ENCODE measurements around the gene RPL26. TPM values are rescaled to one million over a fixed set of nuclear protein-coding genes. Genes with fewer than 3 reads are reported as not detected.

RPL26 gene
- total and polyA plus RNA-seq, 2 donors (not counting 1 experiment from before 2014, with no cell fraction given): 2,663 to 4,116 TPM

DNA sequence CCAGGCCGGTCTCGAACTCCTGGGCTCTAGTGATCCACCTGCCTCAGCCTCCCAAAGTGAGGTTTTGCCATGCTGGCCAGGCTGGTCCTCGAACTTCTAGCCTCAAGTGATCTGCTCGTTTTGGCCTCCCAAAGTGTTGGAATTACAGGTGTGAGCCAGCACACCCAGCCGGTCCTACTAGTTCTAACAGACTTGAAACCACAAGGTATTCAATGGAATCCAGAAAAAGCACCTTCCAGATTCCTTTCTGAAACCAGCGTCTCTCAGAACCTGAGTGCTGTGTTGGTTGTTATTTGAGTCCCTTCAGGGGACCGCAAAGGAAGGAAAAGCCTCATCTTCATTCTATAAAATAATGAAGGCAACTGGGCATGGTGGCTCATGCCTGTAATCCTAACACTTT is 10.6 kb downstream of the RPL26 start:
- TF ChIP-seq, protein P1, sequence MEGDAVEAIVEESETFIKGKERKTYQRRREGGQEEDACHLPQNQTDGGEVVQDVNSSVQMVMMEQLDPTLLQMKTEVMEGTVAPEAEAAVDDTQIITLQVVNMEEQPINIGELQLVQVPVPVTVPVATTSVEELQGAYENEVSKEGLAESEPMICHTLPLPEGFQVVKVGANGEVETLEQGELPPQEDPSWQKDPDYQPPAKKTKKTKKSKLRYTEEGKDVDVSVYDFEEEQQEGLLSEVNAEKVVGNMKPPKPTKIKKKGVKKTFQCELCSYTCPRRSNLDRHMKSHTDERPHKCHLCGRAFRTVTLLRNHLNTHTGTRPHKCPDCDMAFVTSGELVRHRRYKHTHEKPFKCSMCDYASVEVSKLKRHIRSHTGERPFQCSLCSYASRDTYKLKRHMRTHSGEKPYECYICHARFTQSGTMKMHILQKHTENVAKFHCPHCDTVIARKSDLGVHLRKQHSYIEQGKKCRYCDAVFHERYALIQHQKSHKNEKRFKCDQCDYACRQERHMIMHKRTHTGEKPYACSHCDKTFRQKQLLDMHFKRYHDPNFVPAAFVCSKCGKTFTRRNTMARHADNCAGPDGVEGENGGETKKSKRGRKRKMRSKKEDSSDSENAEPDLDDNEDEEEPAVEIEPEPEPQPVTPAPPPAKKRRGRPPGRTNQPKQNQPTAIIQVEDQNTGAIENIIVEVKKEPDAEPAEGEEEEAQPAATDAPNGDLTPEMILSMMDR (conservative IDR thresholded peaks at IDR 0.05 in 1 of 2, IDR thresholded peaks at IDR 0.05 in 1 of 2; ENCODE audit: low read depth in 1 of 2, low read length in 2 of 2): no peak
- no peak for TF ChIP-seq EZH2 (IDR thresholded peaks at IDR 0.05; ENCODE audit: low read length, missing control alignments)
- H3K36me3 ChIP-seq (ENCODE audit: control insufficient read depth, insufficient read depth, low read length): peaks cover 5% of the 10 kb centered on the region
- DNase-seq (ENCODE audit: low read depth in 2 of 2): no peak
- H3K9me3 ChIP-seq (ENCODE audit: control insufficient read depth, insufficient read depth, low read depth, low read length): no peaks in the 10 kb centered on the region
- no peak overlapping the region for H3K27ac ChIP-seq (ENCODE audit: insufficient read depth, low read length)
- no peak overlapping the region for H3K9ac ChIP-seq (ENCODE audit: insufficient read depth, low read length)
- H3K4me1 ChIP-seq (ENCODE audit: control insufficient read depth, extremely low read depth, insufficient read depth, low read length): no peaks in the 10 kb centered on the region
- H4K20me1 ChIP-seq (ENCODE audit: control insufficient read depth, extremely low read depth, insufficient read depth, low read length): no peaks in the 10 kb centered on the region
- no peak overlapping the region for H3K4me2 ChIP-seq (ENCODE audit: extremely low read depth, insufficient read depth, low read length)
- no peaks in the 10 kb centered on the region for H3K27me3 ChIP-seq (ENCODE audit: control insufficient read depth, insufficient read depth, low read length)
- H3K4me3 ChIP-seq (replicated peaks in 1 of 4; ENCODE audit: control extremely low read depth in 1 of 4, insufficient read depth in 1 of 4, low read depth in 3 of 4, low read length in 4 of 4): no peak overlapping the region
- no peaks in the 10 kb centered on the region for H3K79me2 ChIP-seq (ENCODE audit: control insufficient read depth, insufficient read depth, low read length)
- no peak overlapping the region for H2AFZ ChIP-seq (ENCODE audit: low read length)

DNA sequence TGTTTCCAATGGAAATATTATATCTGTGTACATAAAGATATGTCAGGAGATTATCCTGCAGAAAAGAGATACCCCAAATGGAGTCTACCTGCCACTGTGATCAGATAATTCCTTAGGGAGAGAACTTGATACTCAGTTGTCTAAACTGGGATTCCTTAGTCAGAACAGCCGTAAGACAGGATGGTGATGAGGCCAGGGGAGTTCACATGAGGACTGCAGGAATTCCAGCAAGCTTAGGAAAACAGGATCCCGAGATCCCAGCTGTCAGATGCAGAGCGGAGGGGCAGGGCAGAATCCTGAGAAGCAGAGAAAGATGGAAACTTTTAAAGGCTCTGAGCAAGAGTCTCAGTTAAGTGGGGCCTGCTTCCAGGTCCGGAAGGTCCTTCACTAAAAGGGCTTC is 11.2 kb downstream of the RPL26 start:
- Histone ChIP-seq H3K27ac (ENCODE audit: insufficient read depth, low read length) (no peak overlapping the region), H3K4me2 (ENCODE audit: extremely low read depth, insufficient read depth, low read length) (no peak overlapping the region), H3K9ac (ENCODE audit: insufficient read depth, low read length) (no peak overlapping the region), H4K20me1 (ENCODE audit: control insufficient read depth, extremely low read depth, insufficient read depth, low read length) (no peaks in the 10 kb centered on the region), H3K27me3 (ENCODE audit: control insufficient read depth, insufficient read depth, low read length) (no peaks in the 10 kb centered on the region), H3K4me3 (replicated peaks in 1 of 4; ENCODE audit: control extremely low read depth in 1 of 4, insufficient read depth in 1 of 4, low read depth in 3 of 4, low read length in 4 of 4) (no peak overlapping the region), H3K36me3 (ENCODE audit: control insufficient read depth, insufficient read depth, low read length) (peaks cover 3% of the 10 kb centered on the region), H3K4me1 (ENCODE audit: control insufficient read depth, extremely low read depth, insufficient read depth, low read length) (no peaks in the 10 kb centered on the region), H3K79me2 (ENCODE audit: control insufficient read depth, insufficient read depth, low read length) (no peaks in the 10 kb centered on the region), H3K9me3 (ENCODE audit: control insufficient read depth, insufficient read depth, low read depth, low read length) (no peaks in the 10 kb centered on the region), H2AFZ (ENCODE audit: low read length) (no peak overlapping the region)
- TF ChIP-seq EZH2 (IDR thresholded peaks at IDR 0.05; ENCODE audit: low read length, missing control alignments): no peak
- TF ChIP-seq, protein P1 (conservative IDR thresholded peaks at IDR 0.05 in 1 of 2, IDR thresholded peaks at IDR 0.05 in 1 of 2; ENCODE audit: low read depth in 1 of 2, low read length in 2 of 2): no peak
- no peak for DNase-seq (ENCODE audit: low read depth in 2 of 2)

DNA sequence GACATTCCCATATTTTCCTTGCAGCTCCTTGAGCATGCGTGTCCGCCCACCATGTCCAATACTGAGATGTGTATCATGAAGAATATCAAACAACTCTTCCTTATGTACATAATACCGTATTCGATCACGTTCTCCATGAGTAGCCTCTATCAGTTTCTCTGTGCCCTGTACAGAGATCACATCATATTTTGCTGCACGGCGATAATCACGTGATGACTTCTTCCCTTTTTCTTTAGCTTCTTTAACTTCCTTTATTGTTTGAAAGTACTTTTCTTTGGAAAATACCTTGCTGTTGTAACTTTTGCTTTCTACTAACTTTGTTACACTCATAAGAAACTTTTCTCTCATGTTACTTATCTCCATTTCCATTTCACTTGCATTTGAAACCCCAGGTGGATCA is 13.0 kb downstream of the RPL26 start:
- H3K79me2 ChIP-seq (ENCODE audit: control insufficient read depth, insufficient read depth, low read length): no peaks in the 10 kb centered on the region
- no peaks in the 10 kb centered on the region for H4K20me1 ChIP-seq (ENCODE audit: control insufficient read depth, extremely low read depth, insufficient read depth, low read length)
- no peak overlapping the region for H3K4me2 ChIP-seq (ENCODE audit: extremely low read depth, insufficient read depth, low read length)
- no peak overlapping the region for H3K4me3 ChIP-seq (replicated peaks in 1 of 4; ENCODE audit: control extremely low read depth in 1 of 4, insufficient read depth in 1 of 4, low read depth in 3 of 4, low read length in 4 of 4)
- H3K27me3 ChIP-seq (ENCODE audit: control insufficient read depth, insufficient read depth, low read length): no peaks in the 10 kb centered on the region
- peaks cover 3% of the 10 kb centered on the region for H3K36me3 ChIP-seq (ENCODE audit: control insufficient read depth, insufficient read depth, low read length)
- H3K9ac ChIP-seq (ENCODE audit: insufficient read depth, low read length): no peak overlapping the region
- H3K4me1 ChIP-seq (ENCODE audit: control insufficient read depth, extremely low read depth, insufficient read depth, low read length): peaks cover 4% of the 10 kb centered on the region
- no peak overlapping the region for H2AFZ ChIP-seq (ENCODE audit: low read length)
- no peak for TF ChIP-seq EZH2 (IDR thresholded peaks at IDR 0.05; ENCODE audit: low read length, missing control alignments)
- TF ChIP-seq, protein P1 (conservative IDR thresholded peaks at IDR 0.05 in 1 of 2, IDR thresholded peaks at IDR 0.05 in 1 of 2; ENCODE audit: low read depth in 1 of 2, low read length in 2 of 2): no peak
- H3K9me3 ChIP-seq (ENCODE audit: control insufficient read depth, insufficient read depth, low read depth, low read length): no peaks in the 10 kb centered on the region
- H3K27ac ChIP-seq (ENCODE audit: insufficient read depth, low read length): no peak overlapping the region
- no peak for DNase-seq (ENCODE audit: low read depth in 2 of 2)
